Measurements from ENCODE around the gene CA5A.
"Not testable (repeated sequence)": the region's sequence is repeated elsewhere in the genome, so short reads cannot be mapped to it uniquely, and the experiment has no call there.

The CA5A gene

DNA sequence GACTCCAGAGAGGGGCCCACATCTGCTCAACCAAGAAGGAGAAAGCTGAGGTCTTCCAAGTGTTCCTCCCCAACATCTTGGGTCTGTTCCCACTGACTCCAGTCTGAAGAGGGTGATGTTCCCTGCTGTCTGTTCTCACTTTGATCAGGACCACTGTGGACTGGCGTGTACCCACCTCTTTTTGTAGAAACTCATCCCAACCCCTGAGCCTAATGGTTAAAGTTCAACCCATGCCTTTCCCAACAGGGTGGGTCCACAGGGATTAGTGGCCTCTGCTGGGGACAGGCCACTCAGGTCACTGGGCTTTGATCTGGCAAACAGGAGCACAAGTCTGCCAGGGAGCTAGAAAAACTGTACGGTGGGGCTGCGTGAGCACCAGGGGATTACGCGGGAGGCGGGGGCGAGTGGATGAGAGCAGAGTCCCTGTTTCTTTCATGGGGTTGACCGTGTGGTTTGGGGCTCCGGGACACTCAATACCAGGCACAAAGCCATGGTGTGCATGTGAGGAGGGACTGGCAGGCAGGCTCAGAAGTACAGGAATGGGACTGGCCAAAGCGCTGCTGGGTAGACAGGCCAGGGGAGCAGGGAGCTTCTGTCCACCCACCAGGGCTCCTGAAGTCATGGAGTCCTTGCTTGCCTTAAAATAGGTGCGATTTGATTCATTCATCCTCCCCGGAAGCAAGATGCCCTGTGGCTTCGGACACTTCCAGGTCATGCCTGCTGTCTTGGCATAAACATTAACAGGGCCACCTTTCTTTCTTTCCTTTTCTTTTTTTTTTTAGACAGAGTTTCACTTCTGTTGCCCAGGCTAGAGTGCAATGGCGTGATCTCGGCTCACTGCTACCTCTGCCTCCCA, at the start of gene CA5A:
Gene CA5A (minus strand): TSS at position 155 of the 856 bp plus-strand sequence. CDS start 79 bp downstream, at position 76.
- no peak for DNase-seq (ENCODE audit: low read depth)

DNA sequence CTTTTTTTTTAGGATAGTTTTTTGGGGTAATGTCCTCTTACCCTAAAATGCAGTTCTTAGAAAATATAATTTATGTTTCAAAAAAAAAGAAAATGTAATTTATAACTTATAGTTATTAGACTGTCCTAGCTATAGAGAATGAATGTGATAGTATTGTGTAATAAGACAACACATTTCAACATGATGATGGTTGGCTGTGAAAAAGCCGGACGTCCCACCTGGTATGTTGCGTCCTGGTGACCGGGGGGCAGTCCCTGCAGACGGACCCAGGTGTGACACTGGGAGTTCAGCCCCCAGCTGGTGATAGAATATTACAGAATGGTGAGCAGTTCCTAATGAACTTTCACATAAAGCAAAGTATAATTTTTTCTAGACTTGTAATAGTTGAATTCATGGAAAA, 49.2 kb upstream of the CA5A start:
- DNase-seq (ENCODE audit: low read depth), result not testable (repeated sequence)

DNA sequence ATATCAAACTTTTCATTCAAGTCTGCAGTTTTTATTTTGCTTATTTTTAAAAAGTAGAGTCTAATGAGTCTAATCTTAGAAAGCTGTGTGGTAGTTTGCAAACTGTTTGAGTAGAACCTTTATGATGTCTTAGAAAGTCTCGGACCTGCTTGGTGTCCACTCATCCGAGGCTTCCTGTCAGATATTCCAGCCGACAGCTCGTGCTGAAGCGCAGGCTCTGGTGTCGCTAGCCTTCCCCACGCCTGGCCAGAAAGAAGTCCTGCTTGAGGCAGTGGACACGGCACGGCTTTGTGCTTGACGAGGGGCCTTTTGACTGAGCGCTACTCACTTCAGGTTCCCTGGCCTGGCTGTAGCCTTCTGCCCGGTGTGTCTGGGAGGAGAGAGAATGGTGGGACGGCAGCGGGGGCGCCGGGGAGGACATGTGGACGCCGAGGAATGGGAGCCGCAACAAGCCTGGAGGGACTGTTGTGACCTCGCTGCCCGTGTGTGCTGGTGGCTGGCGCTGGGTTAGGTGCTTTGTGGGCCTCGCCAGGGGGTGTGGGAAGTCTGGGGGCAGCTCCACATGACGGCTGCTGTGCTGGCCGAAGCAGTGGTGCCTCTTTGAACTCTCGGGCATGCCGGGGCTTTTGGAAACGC, 48.4 kb upstream of the CA5A start:
- no peak for DNase-seq (ENCODE audit: low read depth)

DNA sequence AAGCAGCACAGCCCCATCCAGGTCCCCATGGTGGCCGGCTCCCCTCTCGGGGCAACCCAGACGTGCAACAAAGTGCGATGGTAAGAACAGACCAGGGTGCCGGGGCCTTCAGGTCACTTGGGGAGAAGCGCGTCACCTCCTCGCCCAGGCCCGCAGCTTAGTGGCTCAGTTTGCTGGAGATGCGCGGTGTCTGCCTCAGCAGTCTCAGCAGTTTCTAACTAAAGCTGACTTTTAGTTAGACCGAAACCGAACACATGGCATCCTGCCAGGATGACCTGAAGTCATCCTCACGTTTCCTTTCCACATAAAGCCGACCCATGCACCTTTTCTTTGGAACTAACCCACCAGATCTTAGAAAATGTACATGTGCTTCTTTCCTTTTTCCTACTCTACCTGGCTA, 47.9 kb upstream of the CA5A start:
- not testable (repeated sequence) for DNase-seq (ENCODE audit: low read depth)

DNA sequence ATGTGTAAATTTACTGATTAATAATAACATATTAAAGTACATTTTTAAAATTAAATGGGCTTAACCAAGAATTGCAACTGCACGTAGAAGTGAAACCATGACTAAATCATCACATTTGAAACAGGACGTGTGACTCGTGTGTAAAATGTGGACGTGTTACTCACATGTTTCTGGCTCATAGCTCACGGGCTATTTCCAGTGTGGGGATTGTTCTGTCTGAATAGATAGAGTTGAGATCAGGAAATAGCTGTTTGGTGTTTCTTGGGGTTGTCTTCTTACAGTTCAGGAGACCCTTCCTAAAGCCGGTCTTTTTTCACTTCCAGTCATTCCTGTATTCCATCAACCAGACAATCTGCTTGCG, 47.4 kb upstream of the CA5A start:
- DNase-seq (ENCODE audit: low read depth), result not testable (repeated sequence)

DNA sequence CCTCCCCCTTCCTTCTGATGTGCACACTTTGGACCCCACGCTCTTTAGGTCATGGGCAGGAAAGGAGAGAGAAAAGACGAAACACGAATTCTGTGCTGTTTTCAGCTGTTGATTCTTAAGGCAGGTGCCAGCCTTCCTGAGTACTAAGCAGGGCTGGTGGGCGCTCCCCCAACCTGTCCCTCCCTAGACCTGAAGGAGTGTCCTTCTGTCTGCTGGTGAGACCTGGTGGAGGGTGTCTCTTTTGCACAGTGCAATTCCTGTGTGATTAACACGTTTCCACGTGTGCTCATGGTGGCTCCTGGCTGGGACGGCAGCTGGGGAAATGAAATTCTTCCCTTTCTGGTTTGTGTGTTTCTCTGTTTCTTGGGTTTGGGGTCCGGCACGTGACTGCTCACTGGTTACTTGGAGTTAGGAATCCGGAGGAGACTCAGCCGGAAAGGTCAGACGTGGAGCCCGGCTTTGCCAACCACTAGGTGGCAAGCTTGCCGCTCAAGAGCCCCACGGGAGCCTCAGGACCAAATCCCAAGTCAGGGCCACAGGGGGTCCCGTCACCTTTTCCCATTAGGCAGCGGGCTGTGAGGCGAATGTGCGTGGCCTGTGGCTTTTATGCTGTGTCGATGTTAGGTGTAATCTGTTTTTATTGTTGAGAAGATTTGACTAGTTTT, 46.9 kb upstream of the CA5A start:
- DNase-seq (ENCODE audit: low read depth), result not testable (repeated sequence)

DNA sequence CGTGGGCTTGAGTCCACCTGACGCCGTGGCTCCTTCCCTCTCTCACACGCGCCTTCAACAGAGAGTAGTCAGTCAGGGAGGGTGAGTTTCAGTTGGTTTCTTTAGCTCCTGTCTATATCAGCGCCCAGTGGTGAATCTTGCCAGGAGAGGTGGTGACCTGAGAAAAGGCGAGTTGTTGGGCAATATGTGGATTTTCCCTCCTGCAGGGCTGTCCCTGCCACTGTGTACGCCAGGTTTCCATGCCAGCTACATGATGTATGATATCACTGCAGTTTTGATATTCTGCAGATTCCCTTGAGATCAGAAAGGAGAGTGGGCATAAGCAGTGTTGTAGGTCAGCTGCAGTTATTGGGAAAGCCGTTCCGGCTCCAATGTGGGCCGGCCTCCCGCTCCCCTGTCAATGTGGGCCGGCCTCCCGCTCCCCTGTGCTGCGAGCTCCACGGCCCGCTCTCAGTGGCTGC, 46.3 kb upstream of the CA5A start:
- no peak for DNase-seq (ENCODE audit: low read depth)

DNA sequence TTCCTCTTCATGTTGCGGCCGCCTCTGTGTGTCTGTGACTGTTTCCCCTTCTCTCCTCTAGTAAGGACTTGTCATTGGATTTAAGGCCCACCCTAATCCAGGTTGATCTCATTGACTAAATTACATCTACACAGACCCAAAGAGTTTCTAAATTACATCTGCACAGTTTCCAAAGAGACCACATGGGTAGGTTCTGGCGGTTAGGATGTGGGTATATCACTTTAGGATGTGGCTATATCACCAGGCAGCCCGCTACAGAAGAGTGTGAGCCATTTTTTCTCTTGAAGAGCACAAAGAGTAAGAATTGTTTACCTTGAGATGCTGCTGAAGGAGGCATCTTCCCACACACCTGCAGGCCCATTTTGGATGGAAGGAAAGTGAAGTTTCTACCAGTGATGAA, 45.0 kb upstream of the CA5A start:
- not testable (repeated sequence) for DNase-seq (ENCODE audit: low read depth)

DNA sequence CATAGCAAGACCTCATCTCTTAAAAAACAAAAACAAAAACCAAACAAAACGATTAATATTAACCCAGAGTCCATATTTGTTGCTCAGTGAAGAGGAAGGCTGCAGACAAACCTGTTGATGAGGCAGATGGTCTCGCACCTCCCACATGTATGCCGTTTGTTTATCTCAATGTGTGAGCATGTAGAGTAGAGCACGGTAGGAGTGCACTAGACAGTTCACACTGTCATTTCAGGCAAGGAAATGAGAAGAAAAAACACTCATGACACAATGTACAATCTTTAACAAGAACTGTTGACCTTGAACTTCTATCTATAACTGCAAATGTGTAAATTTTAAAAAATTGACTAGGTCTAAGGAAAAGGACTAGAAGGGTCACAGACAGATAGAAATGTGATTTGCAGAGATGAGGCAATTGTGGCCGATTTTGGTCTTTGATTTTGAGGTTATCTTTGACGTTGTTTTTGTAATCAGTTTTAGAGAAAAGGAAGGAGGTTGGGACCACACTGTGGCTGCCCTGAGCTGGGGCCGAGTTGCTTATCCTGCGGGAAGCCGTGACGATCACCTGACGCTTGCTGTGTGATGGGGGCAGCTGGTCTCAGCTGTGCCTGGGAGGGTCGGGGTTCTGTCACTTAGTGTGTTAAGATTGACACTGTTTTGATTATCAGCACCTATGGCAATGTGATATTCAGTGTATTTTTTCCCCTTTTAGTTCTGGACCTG, 43.7 kb upstream of the CA5A start:
- not testable (repeated sequence) for DNase-seq (ENCODE audit: low read depth)

DNA sequence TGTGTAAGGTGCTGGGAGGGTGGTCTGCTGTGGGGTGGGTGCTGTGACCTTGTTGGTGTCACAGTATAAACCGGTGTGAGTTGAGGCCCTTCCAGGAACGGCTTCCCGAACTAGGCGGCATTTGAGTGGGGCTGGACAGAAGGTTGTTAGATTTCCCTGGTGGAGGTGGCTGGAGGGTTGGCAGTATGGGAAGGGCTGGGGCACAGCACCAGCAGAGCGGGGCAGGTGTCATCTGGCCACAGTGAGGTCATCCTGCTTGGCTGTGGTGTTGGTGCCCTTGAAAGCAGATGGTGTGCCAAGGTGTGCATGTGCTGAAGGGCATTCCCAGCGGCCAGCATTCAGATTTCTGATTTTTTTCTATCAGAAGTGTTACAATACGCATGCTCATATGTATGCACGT, 43.0 kb upstream of the CA5A start:
- DNase-seq (ENCODE audit: low read depth), result no peak

DNA sequence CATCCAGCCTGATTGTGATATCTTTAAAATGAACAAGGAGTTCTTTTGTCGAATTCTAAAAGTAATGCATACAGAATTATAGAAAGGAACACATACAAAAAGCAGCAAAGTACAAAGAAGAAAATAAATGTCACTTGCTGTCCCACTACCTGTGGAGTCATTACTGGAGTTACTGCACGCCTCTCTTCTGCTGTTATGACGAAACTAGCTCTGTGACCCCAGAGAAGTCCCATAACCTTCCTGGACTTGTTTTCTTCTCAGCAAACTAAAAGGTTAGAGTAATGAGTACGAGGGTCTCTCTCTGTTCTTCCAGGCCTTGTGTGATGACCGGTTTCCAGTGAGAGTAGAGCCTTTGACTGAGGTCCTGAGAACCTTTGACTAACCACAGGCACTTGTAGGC, 41.8 kb upstream of the CA5A start:
- no peak for DNase-seq (ENCODE audit: low read depth)

DNA sequence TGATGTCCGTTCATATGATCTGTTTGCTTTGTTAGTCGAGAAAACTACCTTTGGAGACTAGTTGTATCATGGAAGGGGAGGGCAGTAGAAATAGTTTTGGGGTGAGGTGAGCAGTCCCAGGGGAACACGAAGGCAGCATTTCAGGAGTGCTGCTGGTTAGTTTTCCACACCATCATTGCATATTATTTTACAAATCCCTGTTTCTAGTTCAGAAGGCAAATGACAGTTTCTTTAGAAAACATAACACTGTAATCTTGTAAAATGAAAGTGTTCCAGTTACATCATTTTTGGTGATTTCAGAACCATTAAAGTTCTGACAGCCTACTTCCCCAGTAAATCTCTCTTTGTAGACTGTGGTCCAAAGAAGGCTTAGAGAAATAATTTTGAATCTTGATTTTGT, 40.3 kb upstream of the CA5A start:
- no peak for DNase-seq (ENCODE audit: low read depth)

DNA sequence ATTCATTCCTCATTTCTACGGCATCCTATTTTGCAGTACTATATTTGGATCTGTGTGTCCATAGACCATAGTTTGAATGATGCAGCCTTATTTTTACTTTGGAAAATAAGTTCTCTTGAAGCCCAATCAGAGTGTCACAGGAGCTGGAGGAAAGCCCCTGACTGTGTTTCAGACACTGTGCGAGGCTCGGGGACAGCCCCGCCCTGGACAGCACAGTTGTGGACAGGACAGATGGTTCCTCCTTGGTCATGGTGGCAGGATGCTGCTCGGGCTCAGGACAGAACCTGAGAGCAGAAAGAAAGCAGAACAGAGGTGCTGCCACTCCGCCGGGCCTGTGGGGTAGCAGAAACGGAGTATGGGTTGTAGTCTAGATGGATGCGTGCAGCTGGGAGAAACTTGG, 37.8 kb upstream of the CA5A start:
- DNase-seq (ENCODE audit: low read depth), result no peak

DNA sequence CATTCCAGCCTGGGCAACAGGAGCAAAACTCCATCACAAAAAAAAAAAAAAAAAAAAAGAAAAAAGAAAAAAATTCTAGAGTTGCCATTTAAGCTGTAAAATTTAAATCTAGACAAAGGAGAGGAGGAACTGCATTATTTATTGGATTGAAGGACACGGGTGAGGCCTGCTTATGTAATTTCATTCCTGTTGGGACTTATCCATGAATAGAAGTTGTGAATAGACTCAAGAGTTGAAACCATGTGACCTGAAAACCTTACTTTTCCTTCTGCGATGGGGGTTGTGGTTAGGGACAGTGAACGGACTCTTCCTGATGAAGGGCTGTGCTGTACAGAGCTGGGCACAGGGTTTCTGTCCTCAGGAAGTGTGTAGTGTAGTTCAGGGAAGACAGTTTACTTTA, 37.4 kb upstream of the CA5A start:
- DNase-seq (ENCODE audit: low read depth), result no peak

DNA sequence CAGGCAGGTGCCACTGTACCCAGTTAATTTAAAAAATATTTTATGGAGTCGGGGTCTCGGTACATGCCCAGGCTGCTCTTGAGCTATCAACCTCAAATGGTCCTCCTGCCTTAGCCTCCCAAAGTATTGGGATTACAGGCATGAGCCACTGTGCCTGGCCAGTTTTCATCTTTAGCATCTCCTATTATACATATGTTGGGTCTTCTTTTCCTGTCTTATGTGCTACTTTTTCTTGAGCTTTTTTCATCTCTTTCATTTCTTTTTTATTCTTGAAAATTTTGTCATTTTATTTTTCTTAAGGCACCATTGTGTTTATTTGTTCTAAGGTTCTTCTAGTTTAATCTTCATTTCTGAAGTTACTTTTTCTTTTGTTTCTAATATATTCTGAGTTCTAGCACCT, 35.6 kb upstream of the CA5A start:
- DNase-seq (ENCODE audit: low read depth), result no peak

DNA sequence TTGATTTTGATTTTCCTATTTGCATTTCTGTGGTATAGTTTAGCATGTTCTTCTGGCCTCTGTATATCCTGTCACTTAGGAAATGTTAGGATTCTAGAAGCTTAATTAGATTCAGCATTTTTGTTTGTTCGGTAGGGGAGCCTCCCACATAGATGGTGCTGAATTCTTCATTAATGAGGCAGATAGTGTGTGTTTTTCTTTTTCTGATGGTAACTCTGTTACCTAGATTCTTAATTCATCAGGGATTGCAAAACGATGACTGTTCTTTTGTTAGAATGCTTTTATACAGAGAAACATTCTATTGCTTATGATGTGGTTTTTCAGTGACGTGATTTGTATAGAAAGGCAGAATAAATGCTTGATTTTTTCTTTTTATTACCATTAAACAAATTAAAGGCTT, 33.9 kb upstream of the CA5A start:
- no peak for DNase-seq (ENCODE audit: low read depth)

DNA sequence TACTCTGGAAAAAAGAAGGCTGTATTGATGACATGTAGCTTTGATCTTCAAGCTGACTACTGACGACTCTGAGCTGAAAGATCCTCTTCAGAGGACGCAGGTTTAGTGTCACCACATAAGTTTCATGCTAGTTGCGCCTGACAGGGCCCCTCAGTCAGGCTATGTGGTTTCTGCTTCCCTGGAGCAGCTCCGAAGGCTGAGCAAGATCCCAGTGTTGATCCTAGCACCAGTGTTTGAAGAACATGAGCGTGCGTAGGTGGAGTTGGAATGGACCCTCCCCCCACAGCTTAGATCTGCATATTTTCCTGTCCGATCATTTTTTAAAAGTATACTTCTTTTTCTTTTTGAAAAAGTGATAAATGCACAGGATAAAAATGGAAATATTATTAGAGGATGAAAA, 32.2 kb upstream of the CA5A start:
- no peak for DNase-seq (ENCODE audit: low read depth)

DNA sequence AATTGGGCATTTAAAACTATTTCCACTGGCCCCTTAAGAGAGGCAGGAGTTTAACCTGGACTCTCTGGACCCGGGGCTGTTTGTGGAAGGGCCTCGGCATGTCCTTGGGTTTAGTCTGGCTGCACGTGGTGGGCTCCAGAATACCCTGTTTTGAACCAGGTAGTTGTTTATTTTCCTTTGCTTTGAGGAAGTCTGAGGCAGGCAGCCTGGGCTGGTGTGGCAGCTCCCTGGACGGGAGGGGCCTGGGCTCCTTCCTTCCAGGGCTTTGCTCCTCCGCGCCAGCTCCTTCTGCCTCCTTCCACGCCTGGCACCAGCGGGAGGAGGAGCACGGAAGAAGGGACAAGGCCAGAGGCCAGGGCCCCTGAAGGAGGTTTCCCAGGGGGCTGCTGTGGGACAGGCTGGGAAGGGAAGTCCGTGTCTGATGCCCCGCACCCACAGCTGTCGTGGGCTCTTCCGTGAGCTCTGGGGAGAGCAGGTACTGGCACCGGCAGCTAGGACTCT, 30.4 kb upstream of the CA5A start:
- no peak for DNase-seq (ENCODE audit: low read depth)

DNA sequence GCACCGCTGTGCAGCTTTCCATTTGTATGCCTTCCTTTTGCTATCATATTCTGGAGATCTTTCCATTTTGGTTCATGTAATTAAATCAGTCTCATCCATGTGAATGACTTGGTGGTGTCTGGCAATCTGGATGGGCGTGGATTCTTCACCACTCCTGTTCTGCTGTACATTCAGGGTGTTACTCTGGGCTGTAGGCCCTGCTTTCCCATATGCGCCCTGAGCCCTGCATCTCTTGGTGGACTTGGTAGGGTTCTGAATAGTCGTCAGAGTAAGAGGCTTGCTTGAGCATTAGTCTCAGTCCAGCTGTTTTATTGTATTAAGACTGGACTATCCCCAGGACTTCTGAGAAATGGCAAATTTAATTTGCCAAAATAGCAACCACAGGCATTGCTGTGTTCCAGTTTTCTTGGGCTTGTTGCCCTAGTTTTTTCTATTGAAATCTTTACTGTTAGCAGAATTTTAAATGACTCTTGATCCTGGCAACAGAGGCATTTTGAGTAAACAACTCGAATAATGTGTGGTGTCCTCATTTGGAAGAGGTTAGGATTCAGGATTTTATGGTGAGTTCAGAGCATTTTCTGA, 29.8 kb upstream of the CA5A start:
- DNase-seq (ENCODE audit: low read depth), result peak; percentile 42

DNA sequence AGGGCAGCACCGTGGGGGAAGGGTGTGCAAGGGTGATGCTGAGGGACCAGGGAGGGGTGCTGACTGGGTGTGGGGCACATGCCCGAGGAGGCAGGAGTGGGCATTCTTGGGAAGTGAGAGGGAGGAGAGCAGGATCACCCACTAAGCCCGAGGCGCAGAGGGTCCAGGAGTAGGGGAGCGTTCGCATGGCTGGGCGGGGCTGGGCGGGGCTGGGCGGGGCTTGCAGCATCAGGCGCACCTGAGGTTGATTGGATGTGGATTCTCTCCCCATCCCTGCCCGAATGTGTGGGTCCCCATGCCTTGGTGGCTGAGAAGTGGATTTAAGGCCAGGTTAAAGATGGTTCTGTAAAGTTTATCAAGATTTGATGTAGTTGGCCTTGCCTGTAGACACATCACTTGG, 29.1 kb upstream of the CA5A start:
- no peak for DNase-seq (ENCODE audit: low read depth)

DNA sequence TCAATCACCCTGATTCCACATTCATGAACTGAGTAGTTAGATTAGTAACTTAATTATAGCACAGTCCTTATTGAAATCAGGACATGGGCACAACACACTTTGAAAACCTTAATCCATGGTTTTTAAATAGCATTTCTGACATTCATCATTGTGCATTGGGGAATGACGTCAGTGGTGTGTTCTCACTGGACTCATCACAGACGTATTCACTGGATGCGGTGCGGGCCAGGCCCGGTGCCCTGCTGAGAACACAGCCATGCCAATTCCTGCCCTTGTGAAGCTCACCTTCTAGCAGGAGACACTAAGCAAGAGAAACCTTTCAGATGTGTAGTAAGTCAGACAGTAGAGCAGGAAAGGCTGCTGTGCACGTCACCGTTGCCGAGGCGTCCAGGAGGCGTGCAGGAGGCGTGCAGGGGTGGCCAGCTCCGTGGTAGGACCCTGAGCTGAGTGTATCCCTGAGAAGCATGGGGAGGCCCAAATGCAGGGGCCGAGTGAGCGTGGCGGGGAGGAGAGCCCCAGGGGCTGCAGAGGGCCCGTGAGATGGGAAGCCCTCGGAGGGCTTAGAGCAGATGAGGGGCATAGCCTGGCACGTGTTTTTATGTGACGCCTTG, 27.8 kb upstream of the CA5A start:
- DNase-seq (ENCODE audit: low read depth), result no peak
